ENCODE measurements around the gene CD164. TPM values are rescaled to one million over a fixed set of nuclear protein-coding genes. Genes with fewer than 3 reads are reported as not detected.
"Not testable (repeated sequence)": the region's sequence is repeated elsewhere in the genome, so short reads cannot be mapped to it uniquely, and the experiment has no call there.

Gene CD164
- total and polyA plus RNA-seq, 4 donors: 124 to 226 (median 204) TPM

GRCh38 chr6:109342911-109343310 lies 39.4 kb downstream of the CD164 start:
- Histone ChIP-seq H3K4me3 (ENCODE audit: low read length in 2 of 2) (no peak overlapping the region), H3K27ac (ENCODE audit: low read depth in 1 of 2, low read length in 2 of 2) (no peak overlapping the region), H3K4me1 (ENCODE audit: control insufficient read depth in 1 of 2, insufficient read depth in 2 of 2, low read length in 2 of 2) (no peaks in the 10 kb centered on the region), H3K36me3 (ENCODE audit: control insufficient read depth in 1 of 2, insufficient read depth in 2 of 2, low read length in 1 of 2) (no peaks in the 10 kb centered on the region), H3K27me3 (ENCODE audit: control insufficient read depth in 1 of 2, insufficient read depth in 2 of 2, low read length in 1 of 2) (no peaks in the 10 kb centered on the region), H3K9me3 (ENCODE audit: control insufficient read depth, low read length) (no peaks in the 10 kb centered on the region)
- DNase-seq (no peak), ATAC-seq (ENCODE audit: low FRiP score) (no peak)
- 87 to 92% methylated on average over 6 of the region's 6 CpGs for WGBS, 2 donors
- intact Hi-C loops (cut with DNase I): no loop called here

GRCh38 chr6:109342506-109342905 lies 39.8 kb downstream of the CD164 start:
- Histone ChIP-seq H3K9me3 (ENCODE audit: control insufficient read depth, low read length) (no peaks in the 10 kb centered on the region), H3K4me1 (ENCODE audit: control insufficient read depth in 1 of 2, insufficient read depth in 2 of 2, low read length in 2 of 2) (no peaks in the 10 kb centered on the region), H3K36me3 (ENCODE audit: control insufficient read depth in 1 of 2, insufficient read depth in 2 of 2, low read length in 1 of 2) (no peaks in the 10 kb centered on the region), H3K27me3 (ENCODE audit: control insufficient read depth in 1 of 2, insufficient read depth in 2 of 2, low read length in 1 of 2) (no peaks in the 10 kb centered on the region), H3K27ac (ENCODE audit: low read depth in 1 of 2, low read length in 2 of 2) (no peak overlapping the region), H3K4me3 (ENCODE audit: low read length in 2 of 2) (no peak overlapping the region)
- ATAC-seq (ENCODE audit: low FRiP score): no peak
- DNase-seq: no peak
- 91% methylated on average over 5 of the region's 5 CpGs for WGBS, 2 donors
- intact Hi-C loops (cut with DNase I): no loop called here

- H3K9me3 ChIP-seq (ENCODE audit: control insufficient read depth, low read length): no peaks in the 10 kb centered on the region
- H3K4me1 ChIP-seq (ENCODE audit: control insufficient read depth in 1 of 2, insufficient read depth in 2 of 2, low read length in 2 of 2): no peaks in the 10 kb centered on the region
- H3K4me3 ChIP-seq (ENCODE audit: low read length in 2 of 2): no peak overlapping the region
- ATAC-seq (ENCODE audit: low FRiP score) (no peak), DNase-seq (no peak)
- intact Hi-C loops (cut with DNase I): no loop called here
- no peak overlapping the region for H3K27ac ChIP-seq (ENCODE audit: low read depth in 1 of 2, low read length in 2 of 2)
- WGBS, 2 donors: 93 to 95% methylated on average over 4 of the region's 4 CpGs
- no peaks in the 10 kb centered on the region for H3K36me3 ChIP-seq (ENCODE audit: control insufficient read depth in 1 of 2, insufficient read depth in 2 of 2, low read length in 1 of 2)
- no peaks in the 10 kb centered on the region for H3K27me3 ChIP-seq (ENCODE audit: control insufficient read depth in 1 of 2, insufficient read depth in 2 of 2, low read length in 1 of 2)
Observed at GRCh38 chr6:109340811-109341210, 41.5 kb downstream of the CD164 start.

- 94 to 96% methylated on average over 2 of the region's 2 CpGs for WGBS, 2 donors
- ATAC-seq (ENCODE audit: low FRiP score) (no peak), DNase-seq (no peak)
- Histone ChIP-seq H3K4me1 (ENCODE audit: control insufficient read depth in 1 of 2, insufficient read depth in 2 of 2, low read length in 2 of 2) (no peaks in the 10 kb centered on the region), H3K27ac (ENCODE audit: low read depth in 1 of 2, low read length in 2 of 2) (no peak overlapping the region), H3K36me3 (ENCODE audit: control insufficient read depth in 1 of 2, insufficient read depth in 2 of 2, low read length in 1 of 2) (no peaks in the 10 kb centered on the region), H3K4me3 (ENCODE audit: low read length in 2 of 2) (no peak overlapping the region), H3K27me3 (ENCODE audit: control insufficient read depth in 1 of 2, insufficient read depth in 2 of 2, low read length in 1 of 2) (no peaks in the 10 kb centered on the region), H3K9me3 (ENCODE audit: control insufficient read depth, low read length) (no peaks in the 10 kb centered on the region)
- intact Hi-C loops (cut with DNase I): no loop called here
Observed at GRCh38 chr6:109339906-109340678, 42.2 kb downstream of the CD164 start.

GRCh38 chr6:109336221-109336961 lies 45.9 kb downstream of the CD164 start:
- Histone ChIP-seq H3K27ac (ENCODE audit: low read depth in 1 of 2, low read length in 2 of 2) (no peak overlapping the region), H3K36me3 (ENCODE audit: control insufficient read depth in 1 of 2, insufficient read depth in 2 of 2, low read length in 1 of 2) (no peaks in the 10 kb centered on the region), H3K9me3 (ENCODE audit: control insufficient read depth, low read length) (no peaks in the 10 kb centered on the region), H3K4me1 (ENCODE audit: control insufficient read depth in 1 of 2, insufficient read depth in 2 of 2, low read length in 2 of 2) (no peaks in the 10 kb centered on the region), H3K4me3 (ENCODE audit: low read length in 2 of 2) (no peak overlapping the region), H3K27me3 (ENCODE audit: control insufficient read depth in 1 of 2, insufficient read depth in 2 of 2, low read length in 1 of 2) (no peaks in the 10 kb centered on the region)
- DNase-seq (no peak), ATAC-seq (ENCODE audit: low FRiP score) (no peak)
- intact Hi-C loops (cut with DNase I): no loop called here
- WGBS, 2 donors: 54 to 57% methylated on average over 3 of the region's 3 CpGs

GRCh38 chr6:109333870-109334269 lies 48.4 kb downstream of the CD164 start:
- intact Hi-C loops (cut with DNase I); H3K9me3 ChIP-seq (ENCODE audit: control insufficient read depth, low read length); H3K27me3 ChIP-seq (ENCODE audit: control insufficient read depth in 1 of 2, insufficient read depth in 2 of 2, low read length in 1 of 2); DNase-seq; ATAC-seq (ENCODE audit: low FRiP score); H3K36me3 ChIP-seq (ENCODE audit: control insufficient read depth in 1 of 2, insufficient read depth in 2 of 2, low read length in 1 of 2); H3K4me1 ChIP-seq (ENCODE audit: control insufficient read depth in 1 of 2, insufficient read depth in 2 of 2, low read length in 2 of 2); H3K4me3 ChIP-seq (ENCODE audit: low read length in 2 of 2); H3K27ac ChIP-seq (ENCODE audit: low read depth in 1 of 2, low read length in 2 of 2): not testable (repeated sequence)
- 95 to 100% methylated on average over 1 of the region's 1 CpG for WGBS, 2 donors

- no peak for ATAC-seq (ENCODE audit: low FRiP score)
- Histone ChIP-seq H3K36me3 (ENCODE audit: control insufficient read depth in 1 of 2, insufficient read depth in 2 of 2, low read length in 1 of 2) (no peaks in the 10 kb centered on the region), H3K4me1 (ENCODE audit: control insufficient read depth in 1 of 2, insufficient read depth in 2 of 2, low read length in 2 of 2) (no peaks in the 10 kb centered on the region), H3K27me3 (ENCODE audit: control insufficient read depth in 1 of 2, insufficient read depth in 2 of 2, low read length in 1 of 2) (no peaks in the 10 kb centered on the region), H3K4me3 (ENCODE audit: low read length in 2 of 2) (no peak overlapping the region), H3K9me3 (ENCODE audit: control insufficient read depth, low read length) (no peaks in the 10 kb centered on the region), H3K27ac (ENCODE audit: low read depth in 1 of 2, low read length in 2 of 2) (no peak overlapping the region)
- DNase-seq: no peak
- intact Hi-C loops (cut with DNase I): no loop called here
- WGBS, 2 donors: 88 to 96% methylated on average over 2 of the region's 2 CpGs
Observed at GRCh38 chr6:109332748-109333147, 49.5 kb downstream of the CD164 start.

- ATAC-seq (ENCODE audit: low FRiP score): no peak
- Histone ChIP-seq H3K9me3 (ENCODE audit: control insufficient read depth, low read length) (no peaks in the 10 kb centered on the region), H3K4me3 (ENCODE audit: low read length in 2 of 2) (no peak overlapping the region), H3K27ac (ENCODE audit: low read depth in 1 of 2, low read length in 2 of 2) (no peak overlapping the region), H3K4me1 (ENCODE audit: control insufficient read depth in 1 of 2, insufficient read depth in 2 of 2, low read length in 2 of 2) (no peaks in the 10 kb centered on the region), H3K27me3 (ENCODE audit: control insufficient read depth in 1 of 2, insufficient read depth in 2 of 2, low read length in 1 of 2) (no peaks in the 10 kb centered on the region), H3K36me3 (ENCODE audit: control insufficient read depth in 1 of 2, insufficient read depth in 2 of 2, low read length in 1 of 2) (no peaks in the 10 kb centered on the region)
- DNase-seq: no peak
- intact Hi-C loops (cut with DNase I): no loop called here
Observed at GRCh38 chr6:109331081-109331480, 51.2 kb downstream of the CD164 start.

GRCh38 chr6:109330263-109330662 lies 52.0 kb downstream of the CD164 start:
- Histone ChIP-seq H3K36me3 (ENCODE audit: control insufficient read depth in 1 of 2, insufficient read depth in 2 of 2, low read length in 1 of 2) (no peaks in the 10 kb centered on the region), H3K27ac (ENCODE audit: low read depth in 1 of 2, low read length in 2 of 2) (no peak overlapping the region), H3K9me3 (ENCODE audit: control insufficient read depth, low read length) (no peaks in the 10 kb centered on the region), H3K4me3 (ENCODE audit: low read length in 2 of 2) (no peak overlapping the region), H3K4me1 (ENCODE audit: control insufficient read depth in 1 of 2, insufficient read depth in 2 of 2, low read length in 2 of 2) (peaks cover 0 to 4% of the 10 kb centered on the region in 2 donors), H3K27me3 (ENCODE audit: control insufficient read depth in 1 of 2, insufficient read depth in 2 of 2, low read length in 1 of 2) (no peaks in the 10 kb centered on the region)
- DNase-seq: no peak
- intact Hi-C loops (cut with DNase I): no loop called here
- WGBS, 2 donors: 91 to 93% methylated on average over 2 of the region's 2 CpGs
- no peak for ATAC-seq (ENCODE audit: low FRiP score)

All from aorta (tissue), 5 donors.